ENCODE measurements around the gene NUDT10.
"Not testable (repeated sequence)": the region's sequence is repeated elsewhere in the genome, so short reads cannot be mapped to it uniquely, and the experiment has no call there.

Gene NUDT10

DNA sequence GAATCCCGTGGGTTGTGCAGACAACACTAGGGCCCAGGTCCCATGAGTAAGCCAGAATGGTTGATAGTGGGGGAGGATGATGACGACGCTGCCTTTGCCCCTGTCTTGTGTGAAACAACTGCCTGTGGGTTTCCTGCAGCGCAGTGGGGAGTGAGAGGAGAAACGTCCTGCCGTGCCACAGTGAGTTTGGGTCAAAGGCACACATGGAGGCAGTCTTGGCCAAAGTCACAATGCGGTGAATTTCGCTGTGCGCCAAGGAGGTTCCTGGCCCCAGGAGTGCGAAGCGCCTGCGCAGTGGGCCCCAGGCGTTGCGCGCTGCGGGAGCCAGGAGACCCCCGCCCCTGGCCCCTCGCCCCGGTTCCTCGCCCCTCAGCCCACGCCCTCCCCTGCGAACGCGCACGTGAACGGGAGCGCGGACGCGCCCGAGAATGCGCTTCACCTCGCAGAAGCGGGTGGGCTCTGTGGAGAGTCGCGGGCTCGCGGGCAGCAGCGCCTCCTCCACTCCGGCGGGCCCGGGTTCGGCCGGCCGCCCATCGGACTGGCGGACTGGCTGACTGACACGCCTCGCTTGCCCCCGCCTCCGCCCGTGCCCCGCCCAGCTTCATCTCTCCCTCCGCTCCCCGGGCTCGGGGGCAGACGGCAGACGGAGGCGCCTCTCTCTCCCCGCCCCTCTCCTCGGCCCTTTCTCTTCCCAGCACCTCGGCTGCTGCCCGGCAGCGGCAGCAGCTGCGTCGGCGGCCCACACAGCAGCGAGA, at the start of gene NUDT10:
NUDT10 (plus strand) TSS at position 635 of the 755 bp plus-strand sequence. CDS start 144 bp downstream, outside the sequence.
- no peak within 1 kb of the TSS for H3K27ac ChIP-seq (ENCODE audit: low read depth, low read length)
- peaks cover 0 to 6% (median 2%) of the 10 kb centered on the region in 5 donors for H3K4me1 ChIP-seq (ENCODE audit: control insufficient read depth in 5 of 5, insufficient read depth in 5 of 5, low read length in 5 of 5)
- peak within 1 kb of the TSS; percentile 33 to 53 (median 42) for H3K4me3 ChIP-seq (ENCODE audit: low read depth in 1 of 5, low read length in 5 of 5)
- H3K27me3 ChIP-seq (ENCODE audit: control insufficient read depth in 5 of 5, insufficient read depth in 4 of 5, low read length in 5 of 5) = peaks cover 2 to 16% (median 8%) of the 10 kb centered on the region in 5 donors
- H3K36me3 ChIP-seq (ENCODE audit: control insufficient read depth in 5 of 5, insufficient read depth in 5 of 5, low read length in 5 of 5) = no peaks in the 10 kb centered on the region
- no peak within 1 kb of the TSS for H3K9ac ChIP-seq (ENCODE audit: low read length in 5 of 5)
- no peaks in the 10 kb centered on the region for H3K9me3 ChIP-seq (ENCODE audit: control insufficient read depth in 5 of 5, low read length in 5 of 5)

DNA sequence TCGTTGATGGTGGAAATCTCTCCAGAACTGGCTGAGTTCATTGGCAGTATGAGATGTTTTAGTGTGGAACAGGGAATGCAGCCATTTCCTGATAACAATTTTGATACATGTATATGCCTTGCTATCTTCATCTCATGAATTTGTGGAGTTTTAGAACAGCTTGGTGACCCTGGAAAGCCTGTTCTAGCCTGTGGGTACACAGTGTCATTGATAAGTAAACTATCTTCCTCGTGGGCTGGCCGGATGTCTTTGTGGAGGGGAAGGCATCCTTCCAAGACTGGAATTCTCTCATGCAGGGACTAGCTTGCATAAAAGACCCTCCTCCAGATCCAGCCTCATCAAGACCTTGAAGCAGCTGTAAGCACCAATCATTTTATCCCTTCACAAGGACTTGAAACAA, 40.2 kb upstream of the NUDT10 start:
- H3K27me3 ChIP-seq (ENCODE audit: control insufficient read depth in 5 of 5, insufficient read depth in 4 of 5, low read length in 5 of 5) = no peaks in the 10 kb centered on the region
- H3K27ac ChIP-seq (ENCODE audit: low read depth, low read length) = no peak overlapping the region
- no peak overlapping the region for H3K4me3 ChIP-seq (ENCODE audit: low read depth in 1 of 5, low read length in 5 of 5)
- H3K9ac ChIP-seq (ENCODE audit: low read length in 5 of 5) = no peak overlapping the region
- H3K36me3 ChIP-seq (ENCODE audit: control insufficient read depth in 5 of 5, insufficient read depth in 5 of 5, low read length in 5 of 5) = no peaks in the 10 kb centered on the region
- no peaks in the 10 kb centered on the region for H3K9me3 ChIP-seq (ENCODE audit: control insufficient read depth in 5 of 5, low read length in 5 of 5)
- no peaks in the 10 kb centered on the region for H3K4me1 ChIP-seq (ENCODE audit: control insufficient read depth in 5 of 5, insufficient read depth in 5 of 5, low read length in 5 of 5)

DNA sequence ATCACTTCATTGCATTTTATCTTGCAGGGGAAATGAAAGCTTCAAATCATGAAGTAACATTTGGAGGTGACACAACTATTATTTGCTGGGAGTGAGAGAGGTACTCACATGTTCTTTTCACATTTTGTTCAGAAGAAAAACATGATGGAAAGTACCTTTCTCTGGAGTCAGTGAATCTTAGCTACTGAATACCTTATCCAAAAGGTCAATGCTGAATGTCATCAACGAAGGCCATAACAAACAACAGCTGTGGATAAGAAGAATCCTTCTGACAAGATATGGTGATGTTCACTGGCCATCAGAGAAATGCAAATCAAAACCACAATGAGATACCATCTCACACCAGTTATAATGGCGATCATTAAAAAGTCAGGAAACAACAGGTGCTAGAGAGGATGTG, 36.5 kb upstream of the NUDT10 start:
- no peak overlapping the region for H3K4me3 ChIP-seq (ENCODE audit: low read depth in 1 of 5, low read length in 5 of 5)
- H3K27me3 ChIP-seq (ENCODE audit: control insufficient read depth in 5 of 5, insufficient read depth in 4 of 5, low read length in 5 of 5) = peaks cover 0 to 15% (median 6%) of the 10 kb centered on the region in 5 donors
- H3K9me3 ChIP-seq (ENCODE audit: control insufficient read depth in 5 of 5, low read length in 5 of 5) = no peaks in the 10 kb centered on the region
- H3K9ac ChIP-seq (ENCODE audit: low read length in 5 of 5) = no peak overlapping the region
- no peaks in the 10 kb centered on the region for H3K36me3 ChIP-seq (ENCODE audit: control insufficient read depth in 5 of 5, insufficient read depth in 5 of 5, low read length in 5 of 5)
- no peak overlapping the region for H3K27ac ChIP-seq (ENCODE audit: low read depth, low read length)
- no peaks in the 10 kb centered on the region for H3K4me1 ChIP-seq (ENCODE audit: control insufficient read depth in 5 of 5, insufficient read depth in 5 of 5, low read length in 5 of 5)

DNA sequence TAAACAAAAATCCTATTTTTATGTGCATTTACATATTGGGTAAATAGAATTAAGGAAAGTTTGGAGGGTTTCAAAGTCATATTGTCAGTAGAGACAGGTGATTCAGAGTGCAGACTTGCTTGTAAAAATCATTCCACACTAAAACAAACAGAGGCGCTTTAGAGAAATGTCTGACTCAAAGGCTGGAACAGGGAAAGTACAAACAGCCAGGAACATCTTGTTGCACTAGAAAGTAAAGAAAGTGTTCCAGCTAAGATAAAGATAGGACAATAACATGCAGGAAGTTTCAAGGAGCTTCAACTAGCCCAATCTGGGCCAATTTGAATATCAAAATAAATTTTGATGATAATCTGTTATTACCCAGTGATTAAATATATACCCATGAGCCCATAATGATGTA, 16.4 kb upstream of the NUDT10 start:
- no peak overlapping the region for H3K27ac ChIP-seq (ENCODE audit: low read depth, low read length)

DNA sequence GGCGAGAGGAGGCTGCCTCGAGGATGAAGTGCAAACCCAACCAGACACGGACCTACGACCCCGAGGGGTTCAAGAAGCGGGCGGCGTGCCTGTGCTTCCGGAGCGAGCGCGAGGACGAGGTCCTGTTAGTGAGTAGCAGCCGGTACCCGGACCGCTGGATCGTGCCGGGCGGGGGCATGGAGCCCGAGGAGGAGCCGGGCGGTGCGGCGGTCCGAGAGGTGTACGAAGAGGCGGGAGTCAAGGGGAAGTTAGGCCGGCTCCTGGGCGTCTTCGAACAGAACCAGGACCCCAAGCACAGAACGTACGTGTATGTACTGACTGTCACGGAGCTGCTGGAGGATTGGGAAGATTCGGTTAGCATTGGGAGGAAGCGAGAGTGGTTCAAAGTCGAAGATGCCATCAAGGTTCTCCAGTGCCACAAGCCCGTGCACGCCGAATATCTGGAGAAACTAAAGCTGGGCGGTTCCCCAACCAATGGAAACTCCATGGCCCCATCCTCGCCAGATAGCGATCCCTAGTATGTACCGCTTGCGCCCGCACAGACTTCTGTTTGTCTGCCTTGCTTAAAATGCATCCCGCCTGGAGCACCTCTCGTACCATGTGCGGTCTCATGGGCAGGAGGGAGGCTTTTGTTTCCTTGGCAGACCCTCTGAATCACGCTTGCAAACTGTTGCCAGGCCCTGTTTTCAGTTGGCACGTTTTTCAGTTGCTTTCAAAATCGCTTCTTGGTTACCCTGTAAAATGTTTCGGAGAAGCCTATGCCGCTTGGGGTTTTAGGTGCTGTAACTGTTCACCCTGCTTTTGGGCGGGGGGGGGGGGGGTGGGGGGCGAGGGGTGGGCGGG, 542 bp downstream of the NUDT10 start:
- peak overlapping the region in 4 of 5 donors; percentile 33 to 53 (median 42) for H3K4me3 ChIP-seq (ENCODE audit: low read depth in 1 of 5, low read length in 5 of 5)

More for the DNA sequence above, 16.4 kb upstream of the NUDT10 start:
- Histone ChIP-seq H3K27me3 (ENCODE audit: control insufficient read depth in 5 of 5, insufficient read depth in 4 of 5, low read length in 5 of 5) (peaks cover 1 to 2% (median 2%) of the 10 kb centered on the region in 5 donors), H3K36me3 (ENCODE audit: control insufficient read depth in 5 of 5, insufficient read depth in 5 of 5, low read length in 5 of 5) (no peaks in the 10 kb centered on the region), H3K4me3 (ENCODE audit: low read depth in 1 of 5, low read length in 5 of 5) (no peak overlapping the region), H3K9me3 (ENCODE audit: control insufficient read depth in 5 of 5, low read length in 5 of 5) (peaks cover 0 to 3% (median 0%) of the 10 kb centered on the region in 5 donors), H3K9ac (ENCODE audit: low read length in 5 of 5) (no peak overlapping the region), H3K4me1 (ENCODE audit: control insufficient read depth in 5 of 5, insufficient read depth in 5 of 5, low read length in 5 of 5) (no peaks in the 10 kb centered on the region)

GRCh38 chrX:51334276-51334675, 1.7 kb downstream of the NUDT10 start:
- H3K27me3 ChIP-seq (ENCODE audit: control insufficient read depth in 5 of 5, insufficient read depth in 4 of 5, low read length in 5 of 5) = peaks cover 2 to 17% (median 4%) of the 10 kb centered on the region in 5 donors
- H3K4me3 ChIP-seq (ENCODE audit: low read depth in 1 of 5, low read length in 5 of 5) = no peak overlapping the region

More for the DNA sequence above, 542 bp downstream of the NUDT10 start:
- H3K27me3 ChIP-seq (ENCODE audit: control insufficient read depth in 5 of 5, insufficient read depth in 4 of 5, low read length in 5 of 5) = peaks cover 2 to 17% (median 5%) of the 10 kb centered on the region in 5 donors
- not testable (repeated sequence) for H3K27ac ChIP-seq (ENCODE audit: low read depth, low read length); H3K9me3 ChIP-seq (ENCODE audit: control insufficient read depth in 5 of 5, low read length in 5 of 5); H3K36me3 ChIP-seq (ENCODE audit: control insufficient read depth in 5 of 5, insufficient read depth in 5 of 5, low read length in 5 of 5); H3K4me1 ChIP-seq (ENCODE audit: control insufficient read depth in 5 of 5, insufficient read depth in 5 of 5, low read length in 5 of 5); H3K9ac ChIP-seq (ENCODE audit: low read length in 5 of 5)

GRCh38 chrX:51336584-51336983, 4.0 kb downstream of the NUDT10 start:
- Histone ChIP-seq H3K27me3 (ENCODE audit: control insufficient read depth in 5 of 5, insufficient read depth in 4 of 5, low read length in 5 of 5) (peaks cover 0 to 17% (median 3%) of the 10 kb centered on the region in 5 donors), H3K9ac (ENCODE audit: low read length in 5 of 5) (no peak overlapping the region), H3K4me3 (ENCODE audit: low read depth in 1 of 5, low read length in 5 of 5) (no peak overlapping the region), H3K27ac (ENCODE audit: low read depth, low read length) (no peak overlapping the region), H3K4me1 (ENCODE audit: control insufficient read depth in 5 of 5, insufficient read depth in 5 of 5, low read length in 5 of 5) (peaks cover 0 to 6% (median 2%) of the 10 kb centered on the region in 5 donors), H3K36me3 (ENCODE audit: control insufficient read depth in 5 of 5, insufficient read depth in 5 of 5, low read length in 5 of 5) (no peaks in the 10 kb centered on the region), H3K9me3 (ENCODE audit: control insufficient read depth in 5 of 5, low read length in 5 of 5) (no peaks in the 10 kb centered on the region)

More at GRCh38 chrX:51334276-51334675, 1.7 kb downstream of the NUDT10 start:
- Histone ChIP-seq H3K9me3 (ENCODE audit: control insufficient read depth in 5 of 5, low read length in 5 of 5) (no peaks in the 10 kb centered on the region), H3K4me1 (ENCODE audit: control insufficient read depth in 5 of 5, insufficient read depth in 5 of 5, low read length in 5 of 5) (peaks cover 0 to 6% (median 2%) of the 10 kb centered on the region in 5 donors), H3K9ac (ENCODE audit: low read length in 5 of 5) (no peak overlapping the region), H3K36me3 (ENCODE audit: control insufficient read depth in 5 of 5, insufficient read depth in 5 of 5, low read length in 5 of 5) (no peaks in the 10 kb centered on the region), H3K27ac (ENCODE audit: low read depth, low read length) (no peak overlapping the region)

- Histone ChIP-seq H3K9me3 (ENCODE audit: control insufficient read depth in 5 of 5, low read length in 5 of 5) (peaks cover 0 to 13% (median 4%) of the 10 kb centered on the region in 5 donors), H3K36me3 (ENCODE audit: control insufficient read depth in 5 of 5, insufficient read depth in 5 of 5, low read length in 5 of 5) (no peaks in the 10 kb centered on the region), H3K27ac (ENCODE audit: low read depth, low read length) (no peak overlapping the region), H3K4me1 (ENCODE audit: control insufficient read depth in 5 of 5, insufficient read depth in 5 of 5, low read length in 5 of 5) (no peaks in the 10 kb centered on the region), H3K4me3 (ENCODE audit: low read depth in 1 of 5, low read length in 5 of 5) (no peak overlapping the region), H3K27me3 (ENCODE audit: control insufficient read depth in 5 of 5, insufficient read depth in 4 of 5, low read length in 5 of 5) (peaks cover 0 to 8% (median 0%) of the 10 kb centered on the region in 5 donors), H3K9ac (ENCODE audit: low read length in 5 of 5) (no peak overlapping the region)
Measured at GRCh38 chrX:51361251-51361650, 28.6 kb downstream of the NUDT10 start.

- Histone ChIP-seq H3K9ac (ENCODE audit: low read length in 5 of 5) (no peak overlapping the region), H3K9me3 (ENCODE audit: control insufficient read depth in 5 of 5, low read length in 5 of 5) (no peaks in the 10 kb centered on the region), H3K4me1 (ENCODE audit: control insufficient read depth in 5 of 5, insufficient read depth in 5 of 5, low read length in 5 of 5) (no peaks in the 10 kb centered on the region), H3K27ac (ENCODE audit: low read depth, low read length) (no peak overlapping the region), H3K4me3 (ENCODE audit: low read depth in 1 of 5, low read length in 5 of 5) (no peak overlapping the region), H3K27me3 (ENCODE audit: control insufficient read depth in 5 of 5, insufficient read depth in 4 of 5, low read length in 5 of 5) (peaks cover 0 to 4% (median 0%) of the 10 kb centered on the region in 5 donors), H3K36me3 (ENCODE audit: control insufficient read depth in 5 of 5, insufficient read depth in 5 of 5, low read length in 5 of 5) (no peaks in the 10 kb centered on the region)
Measured at GRCh38 chrX:51376672-51377071, 44.0 kb downstream of the NUDT10 start.
